DOHH2 (cell line): ENCODE data around the gene OR4D1.
"Not testable (repeated sequence)": the region's sequence is repeated elsewhere in the genome, so short reads cannot be mapped to it uniquely, and the experiment has no call there.

Experiments
- H3F3A ChIP-seq: fragments of 200-600 bp; sonication (generic), shearing (Covaris generic); 2 replicates; pipeline ENCODE4 v1.6.0; 2016; ENCODE audit warnings: antibody characterized with exemption, mild to moderate bottlenecking; ENCODE audit not compliant: control insufficient read depth, insufficient read depth
- H3K27ac ChIP-seq: fragments of 200-600 bp; sonication (generic); 2 replicates; pipeline ENCODE4 v1.5.1; 2014; ENCODE audit warnings: low read depth, mild to moderate bottlenecking, low read length, moderate library complexity
- H3K27me3 ChIP-seq: fragments of 200-600 bp; sonication (generic); 2 replicates; pipeline ENCODE4 v1.6.1; 2014; ENCODE audit warnings: mild to moderate bottlenecking, low read length, mixed read lengths; ENCODE audit not compliant: control insufficient read depth
- H3K36me3 ChIP-seq: fragments of 200-600 bp; sonication (generic); 2 replicates; pipeline ENCODE4 v1.6.1; 2014; ENCODE audit warnings: mild to moderate bottlenecking, low read length, moderate library complexity, mixed read lengths; ENCODE audit not compliant: control insufficient read depth
- H3K4me1 ChIP-seq: fragments of 200-600 bp; sonication (generic); 2 replicates; pipeline ENCODE4 v1.6.1; 2014; ENCODE audit warnings: mild to moderate bottlenecking, low read length, mixed read lengths; ENCODE audit not compliant: control insufficient read depth
- H3K4me2 ChIP-seq: fragments of 200-600 bp; sonication (generic); 2 replicates; pipeline ENCODE4 v1.6.0; 2014; ENCODE audit warnings: mild to moderate bottlenecking, low read length, moderate library complexity
- H3K4me3 ChIP-seq: fragments of 200-600 bp; sonication (generic); 2 replicates; pipeline ENCODE4 v1.5.1; 2014; ENCODE audit warnings: mild to moderate bottlenecking, low read length, mixed read lengths
- H3K79me2 ChIP-seq: fragments of 200-600 bp; sonication (generic); 2 replicates; pipeline ENCODE4 v1.6.1; 2014; ENCODE audit warnings: mild to moderate bottlenecking, low read length, mixed read lengths; ENCODE audit not compliant: control insufficient read depth
- H3K9me2 ChIP-seq: fragments of 200-600 bp; sonication (generic); replicated peaks from 2 replicates; pipeline ENCODE4 v1.6.1; 2014; ENCODE audit warnings: mild to moderate bottlenecking, low read length, mixed read lengths; ENCODE audit not compliant: control insufficient read depth
- H3K9me3 ChIP-seq: fragments of 200-600 bp; sonication (generic); 2 replicates; pipeline ENCODE4 v1.6.1; 2014; ENCODE audit warnings: antibody characterized with exemption, low read length, mixed read lengths; ENCODE audit not compliant: control insufficient read depth, insufficient read depth
- H4K20me1 ChIP-seq: fragments of 200-600 bp; sonication (generic); 2 replicates; pipeline ENCODE4 v1.6.0; 2014; ENCODE audit warnings: low read depth, mild to moderate bottlenecking, antibody characterized with exemption, low read length, moderate library complexity; ENCODE audit not compliant: control insufficient read depth, insufficient read depth
- CTCF ChIP-seq: fragments of 200-600 bp; sonication (generic); IDR thresholded peaks from one replicate; pipeline ENCODE4 v1.5.1; 2014; ENCODE audit warnings: antibody characterized with exemption, mild to moderate bottlenecking, low read depth, low read length; ENCODE audit not compliant: poor library complexity, severe bottlenecking
- EZH2phosphoT487 ChIP-seq: fragments of 200-600 bp; sonication (generic); IDR thresholded peaks from 2 replicates; pipeline ENCODE4 v1.6.1; 2017; ENCODE audit warnings: borderline replicate concordance, mild to moderate bottlenecking, antibody characterized with exemption, low read length, moderate library complexity, mixed read lengths

OR4D1 gene

GRCh38 chr17:58127846-58128245 is 20.3 kb upstream of the OR4D1 start:
- Histone ChIP-seq H4K20me1 (no peaks in the 10 kb centered on the region), H3K36me3 (no peaks in the 10 kb centered on the region), H3K4me3 (no peak overlapping the region), H3K79me2 (no peaks in the 10 kb centered on the region), H3F3A (no peaks in the 10 kb centered on the region), H3K27me3 (peaks cover 33% of the 10 kb centered on the region), H3K27ac (no peak overlapping the region), H3K9me3 (no peaks in the 10 kb centered on the region), H3K9me2 (no peaks in the 10 kb centered on the region), H3K4me2 (no peak overlapping the region), H3K4me1 (no peaks in the 10 kb centered on the region)
- TF ChIP-seq EZH2phosphoT487 (no peak), CTCF (no peak)

- H3K4me1 ChIP-seq, H3K27ac ChIP-seq, H3K36me3 ChIP-seq, H3K9me2 ChIP-seq, H4K20me1 ChIP-seq, H3F3A ChIP-seq, H3K4me2 ChIP-seq, H3K79me2 ChIP-seq, H3K9me3 ChIP-seq, H3K4me3 ChIP-seq: not testable (repeated sequence)
- H3K27me3 ChIP-seq: peaks cover 21% of the 10 kb centered on the region
Observed at GRCh38 chr17:58132697-58133096, 15.5 kb upstream of the OR4D1 start.

- H3K4me3 ChIP-seq: no peak overlapping the region
Observed at GRCh38 chr17:58136669-58137279, 11.4 kb upstream of the OR4D1 start.

GRCh38 chr17:58141505-58141904 is 6.7 kb upstream of the OR4D1 start:
- H3K79me2 ChIP-seq: no peaks in the 10 kb centered on the region
- H3F3A ChIP-seq: no peaks in the 10 kb centered on the region
- H3K9me3 ChIP-seq: peaks cover 4% of the 10 kb centered on the region; the same call in 1 of the 2 replicates
- no peaks in the 10 kb centered on the region for H3K36me3 ChIP-seq
- H3K9me2 ChIP-seq: no peaks in the 10 kb centered on the region
- TF ChIP-seq CTCF (no peak), EZH2phosphoT487 (no peak)
- peaks cover 13% of the 10 kb centered on the region for H3K27me3 ChIP-seq
- no peaks in the 10 kb centered on the region for H4K20me1 ChIP-seq
- H3K27ac ChIP-seq: no peak overlapping the region
- H3K4me2 ChIP-seq: no peak overlapping the region
- H3K4me1 ChIP-seq: no peaks in the 10 kb centered on the region
- no peak overlapping the region for H3K4me3 ChIP-seq

More at GRCh38 chr17:58136669-58137279, 11.4 kb upstream of the OR4D1 start:
- H3K9me3 ChIP-seq: no peaks in the 10 kb centered on the region
- no peaks in the 10 kb centered on the region for H4K20me1 ChIP-seq
- no peaks in the 10 kb centered on the region for H3K36me3 ChIP-seq
- H3F3A ChIP-seq: no peaks in the 10 kb centered on the region
- TF ChIP-seq EZH2phosphoT487 (no peak), CTCF (no peak)
- H3K4me2 ChIP-seq: no peak overlapping the region
- no peak overlapping the region for H3K27ac ChIP-seq
- H3K4me1 ChIP-seq: no peaks in the 10 kb centered on the region
- no peaks in the 10 kb centered on the region for H3K9me2 ChIP-seq
- H3K79me2 ChIP-seq: no peaks in the 10 kb centered on the region
- H3K27me3 ChIP-seq: peaks cover 2% of the 10 kb centered on the region; the same call in 1 of the 2 replicates

GRCh38 chr17:58143335-58143734 is 4.8 kb upstream of the OR4D1 start:
- H3K4me1 ChIP-seq, H3F3A ChIP-seq, H3K27ac ChIP-seq, H3K79me2 ChIP-seq, H3K4me3 ChIP-seq, H4K20me1 ChIP-seq, H3K9me2 ChIP-seq, H3K9me3 ChIP-seq, H3K36me3 ChIP-seq, H3K4me2 ChIP-seq: not testable (repeated sequence)
- peaks cover 16% of the 10 kb centered on the region for H3K27me3 ChIP-seq
